ENCODE data around the gene TRAK1.

Gene TRAK1

DNA sequence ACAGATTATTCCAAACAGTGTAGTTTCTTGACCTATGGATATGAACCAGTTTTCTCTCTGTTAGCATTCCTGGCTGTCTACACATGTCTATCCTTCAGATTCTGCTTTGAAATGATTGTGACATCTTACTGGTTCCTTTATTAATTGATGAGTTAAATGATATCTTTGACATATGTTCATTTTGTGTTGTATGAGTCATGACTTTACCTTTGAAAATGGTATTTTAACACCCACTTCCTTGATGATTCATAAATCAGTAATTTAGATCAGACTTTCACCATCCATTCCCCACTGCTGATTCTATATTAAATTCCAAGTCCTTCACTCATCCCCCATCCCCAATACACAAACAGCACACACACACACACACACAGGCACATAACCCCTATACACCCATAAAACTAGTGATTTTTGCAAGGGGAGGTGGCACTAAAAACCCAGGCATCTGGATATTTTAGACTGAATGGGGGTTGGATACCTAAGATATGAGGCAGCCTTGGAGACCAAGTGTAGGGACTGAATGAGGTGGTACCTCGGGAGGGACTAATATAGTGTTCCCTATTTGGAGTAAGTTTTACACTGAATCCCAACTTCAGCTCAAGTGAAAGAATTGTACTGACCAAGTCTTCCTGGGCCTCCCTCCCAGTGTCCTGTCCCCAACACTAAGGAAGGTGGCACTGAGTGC lies 165.1 kb downstream of the TRAK1 start:
- DNase-seq, result peak; percentile 89

DNA sequence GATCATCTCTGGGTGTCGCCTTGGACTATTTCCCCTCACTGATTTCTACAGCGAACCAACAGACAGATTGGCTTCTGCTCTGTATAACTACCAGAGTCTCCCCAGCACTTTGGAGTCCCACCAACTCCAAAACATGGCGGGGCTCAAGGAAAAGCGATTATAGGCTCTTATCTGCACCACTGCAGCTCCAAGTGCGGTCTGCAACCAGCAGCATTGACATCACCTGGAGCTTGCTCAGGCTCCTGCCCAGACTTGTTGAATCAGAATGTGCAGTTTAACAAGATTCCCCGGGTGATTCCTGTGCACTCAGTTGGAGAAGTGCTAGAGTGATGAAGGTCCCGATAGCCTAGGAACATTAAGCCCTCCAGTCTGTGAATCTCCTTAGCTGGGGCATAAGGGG lies 165.8 kb downstream of the TRAK1 start:
- DNase-seq, result no peak

DNA sequence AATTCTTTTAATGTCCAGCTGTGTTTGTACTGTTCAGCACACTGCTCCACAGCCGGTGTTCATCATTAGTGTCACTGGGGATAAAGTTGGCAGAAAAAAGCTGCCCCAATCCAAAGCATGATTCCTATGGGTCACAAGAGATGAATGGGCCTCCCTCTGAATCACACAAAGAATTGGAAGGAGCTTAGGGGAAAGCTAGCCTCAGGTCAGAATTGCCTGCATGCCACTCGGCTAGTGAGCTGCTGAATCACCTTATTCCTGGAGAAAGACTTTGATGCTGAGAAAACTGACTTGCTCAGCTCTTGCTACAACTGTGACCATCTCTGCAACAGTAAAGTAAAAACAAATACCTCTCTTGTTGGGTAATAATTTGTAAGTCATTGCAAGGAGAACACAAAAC lies 171.4 kb downstream of the TRAK1 start:
- peak; percentile 88 for DNase-seq

DNA sequence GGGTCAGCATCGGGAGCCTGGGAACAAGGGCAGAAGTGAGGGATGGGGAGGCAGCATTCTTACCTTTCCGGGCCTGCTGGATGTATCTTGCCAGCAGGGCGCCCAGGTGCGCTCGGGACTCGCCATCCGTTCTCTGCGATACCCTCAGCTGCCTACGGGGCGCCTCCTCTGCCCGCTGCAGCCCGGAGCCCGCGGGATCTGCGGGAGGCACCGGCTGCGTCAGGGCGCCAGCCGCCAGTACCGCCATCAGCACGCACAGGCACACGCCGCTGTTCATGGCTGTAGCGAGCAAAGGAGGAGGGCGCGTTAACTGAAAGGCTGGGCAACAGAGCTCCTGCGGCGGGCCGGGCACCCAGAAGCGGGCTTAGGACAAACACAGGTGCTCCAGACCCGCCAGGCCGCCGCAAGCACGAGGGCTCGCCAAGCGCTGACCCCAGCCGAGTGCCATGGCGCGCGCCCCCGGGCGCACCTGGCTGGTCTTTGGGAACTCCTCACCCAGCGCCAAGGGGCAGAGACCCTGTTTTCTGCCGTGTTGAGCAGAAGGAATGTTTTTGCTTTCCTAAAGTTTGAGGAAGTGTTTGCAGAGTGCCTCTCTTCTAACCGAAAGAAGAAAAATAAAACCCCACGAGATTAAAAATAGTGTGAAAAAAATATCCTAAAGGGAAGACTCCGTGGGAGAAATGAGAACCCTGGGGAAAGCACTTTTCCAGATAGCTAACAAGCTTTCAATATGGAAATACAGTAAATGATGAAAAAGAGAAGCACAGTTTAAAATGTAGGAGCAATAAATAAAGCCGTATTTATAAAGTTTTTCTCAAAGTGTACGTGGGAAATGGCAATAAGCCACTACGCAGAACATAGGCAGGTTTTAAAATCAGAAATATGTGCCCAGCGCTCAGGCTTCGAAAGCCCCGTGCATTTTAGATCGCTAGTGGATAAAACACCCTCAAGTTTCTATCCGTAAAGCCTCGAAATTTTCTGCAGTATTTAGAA lies 172.5 kb downstream of the TRAK1 start:
- no peak for DNase-seq

DNA sequence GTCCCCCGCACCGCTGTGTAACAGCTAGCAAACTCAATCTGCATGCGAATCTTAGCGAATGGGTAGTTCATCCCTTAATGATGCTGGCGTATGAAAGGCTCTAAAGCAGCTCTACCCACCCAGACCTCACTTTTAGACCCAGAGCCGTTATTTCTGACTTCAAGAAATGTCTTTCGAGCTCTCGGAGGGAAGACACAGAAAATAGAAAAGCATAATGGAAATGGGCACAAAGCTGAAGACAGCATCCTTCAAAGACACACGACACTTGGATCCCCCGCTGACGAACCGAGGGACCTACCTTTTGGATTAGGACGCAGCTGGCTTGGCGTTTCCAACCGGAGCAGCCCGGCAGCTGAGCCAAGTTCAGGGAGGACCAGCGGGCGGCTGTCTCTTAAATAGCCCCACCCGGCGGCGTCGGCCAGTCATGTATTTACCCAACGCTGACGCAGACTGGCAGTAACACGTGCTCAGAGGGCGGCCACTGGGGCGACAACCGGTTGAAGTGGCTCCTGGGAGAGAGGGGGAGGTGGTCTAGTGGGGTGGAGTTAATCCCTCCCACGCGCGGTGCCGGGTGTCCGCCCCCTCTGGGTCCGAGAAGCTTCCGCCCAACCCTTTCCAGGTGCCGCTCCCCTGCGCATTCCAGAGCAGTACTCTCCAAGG lies 173.4 kb downstream of the TRAK1 start:
- no peak for DNase-seq

DNA sequence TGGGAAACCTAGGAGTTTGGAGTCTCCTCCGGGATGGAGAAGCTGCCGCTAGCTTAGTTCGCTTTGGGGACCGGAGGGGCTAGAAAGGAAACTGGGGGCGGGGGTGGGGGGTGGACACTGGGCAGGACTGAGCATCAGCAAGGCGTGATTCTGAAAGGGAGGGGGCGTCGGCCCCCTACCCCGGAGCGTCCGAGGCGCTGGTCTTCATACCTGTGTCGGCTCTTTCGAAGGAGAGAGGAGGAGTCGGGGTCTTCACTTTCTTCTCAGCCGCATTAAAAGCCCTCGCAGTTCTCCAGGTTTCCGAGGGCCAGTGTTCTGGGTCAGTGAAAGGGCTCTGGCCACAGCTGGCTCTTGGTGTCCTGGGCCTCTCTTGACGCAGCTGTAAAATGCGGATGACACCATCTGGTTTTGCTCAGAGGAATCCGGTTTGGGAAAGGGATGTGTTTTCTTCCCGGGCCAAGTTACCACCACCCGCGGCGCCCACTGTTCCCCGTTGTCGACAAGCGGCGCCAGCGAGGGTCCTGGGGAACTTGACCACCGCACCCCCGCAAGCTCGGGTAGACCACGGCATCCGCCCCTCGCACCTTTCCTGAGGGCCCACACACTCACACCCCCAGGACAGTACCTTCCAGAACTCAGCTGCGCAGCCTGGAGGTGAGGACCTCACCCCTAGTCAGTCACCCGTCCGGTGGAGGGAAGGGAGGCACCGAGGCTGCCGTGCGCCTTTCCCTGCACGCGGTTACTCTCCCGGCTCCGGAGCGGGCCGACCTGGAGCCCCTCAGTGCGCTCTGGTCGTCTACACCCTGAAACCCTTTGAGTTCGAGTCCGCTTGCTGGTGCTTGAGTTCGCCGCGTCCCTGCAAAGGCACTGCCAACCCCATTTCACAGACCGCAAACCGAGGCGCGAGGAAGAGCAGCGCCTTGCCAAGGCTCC lies 174.2 kb downstream of the TRAK1 start:
- DNase-seq, result peak; percentile 5

DNA sequence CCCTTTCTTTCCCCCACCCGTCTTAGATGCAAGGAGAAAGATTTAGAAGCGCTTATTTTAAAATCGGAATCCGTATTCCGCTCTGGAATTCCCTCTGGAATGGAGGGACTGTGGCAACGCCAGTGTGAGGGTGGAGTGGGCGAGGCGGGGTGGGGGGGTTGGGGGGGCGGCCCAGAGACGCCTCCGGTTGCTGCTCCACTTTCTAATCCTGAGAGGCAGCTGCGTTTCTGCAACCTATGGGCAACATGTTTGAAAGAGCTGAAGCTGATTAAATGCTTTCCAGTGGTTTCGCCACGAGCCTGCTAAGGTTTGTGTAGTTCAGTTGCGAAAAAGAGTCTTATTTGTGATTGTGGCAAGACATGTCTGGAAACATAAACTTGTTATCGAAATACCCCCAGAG lies 174.9 kb downstream of the TRAK1 start, which contains the start of gene CCK:
CCK (minus strand) TSS at position 101 of the 400 bp plus-strand sequence. CDS start 2,555 bp downstream, outside the sequence.
- no peak for DNase-seq

DNA sequence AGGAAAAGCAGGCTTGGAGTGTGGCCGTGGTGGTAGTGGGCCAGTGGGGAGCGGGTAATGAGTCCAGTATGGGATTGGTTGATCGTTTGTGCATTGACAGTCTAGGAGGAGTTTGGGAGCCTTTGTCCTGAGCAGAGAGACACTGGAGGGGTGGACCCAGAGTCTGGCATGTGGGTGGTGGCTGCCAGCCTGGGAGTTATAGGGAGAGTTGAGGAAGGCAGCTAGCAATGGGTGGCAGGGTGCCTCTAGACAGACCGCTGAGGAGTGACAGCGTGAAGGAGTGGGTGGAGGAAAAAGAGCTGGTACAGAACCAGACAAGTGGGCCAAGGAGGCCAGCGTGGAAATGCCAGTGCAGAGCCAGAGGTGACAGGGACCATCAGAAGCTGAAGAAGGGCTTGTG lies 176.7 kb downstream of the TRAK1 start:
- DNase-seq, result no peak

DNA sequence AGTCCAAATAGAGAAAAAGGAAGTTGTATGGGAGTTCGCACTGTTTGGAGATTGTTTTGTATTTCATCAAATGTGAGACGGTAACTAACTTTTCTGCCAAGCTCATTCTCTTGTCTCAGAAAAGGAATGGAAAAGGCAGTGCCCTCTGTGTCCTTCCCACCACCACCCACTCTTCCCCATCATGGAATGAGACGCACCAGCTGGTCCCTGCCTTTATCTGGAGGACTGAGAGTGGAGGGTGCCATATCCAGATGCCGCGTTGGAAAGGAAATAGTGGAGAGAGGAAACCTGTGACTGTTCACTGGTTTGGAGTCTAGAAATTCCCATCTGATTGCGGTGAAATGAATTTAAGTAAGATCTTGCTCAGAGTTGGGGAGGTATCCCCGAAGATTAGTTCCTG lies 178.5 kb downstream of the TRAK1 start:
- DNase-seq, result no peak

DNA sequence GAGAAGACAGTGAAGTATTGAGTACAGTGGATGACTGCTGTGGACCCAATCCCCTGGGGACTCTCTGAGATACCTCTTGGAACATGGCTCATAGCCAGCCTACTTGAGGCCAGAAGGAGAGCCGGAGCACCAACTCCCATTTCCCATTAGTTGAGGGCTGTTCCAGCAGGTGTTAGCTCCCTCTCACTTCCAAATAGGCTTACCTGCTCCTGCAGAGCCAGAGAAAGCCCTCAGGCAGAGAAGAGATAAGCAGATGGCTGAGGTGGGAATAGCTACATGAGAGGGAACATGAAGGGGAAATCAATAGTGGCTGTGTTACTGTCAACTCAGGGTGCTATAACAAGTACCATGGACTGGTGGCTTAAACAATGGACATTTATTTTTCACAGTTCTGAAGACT lies 179.4 kb downstream of the TRAK1 start:
- DNase-seq, result no peak

DNA sequence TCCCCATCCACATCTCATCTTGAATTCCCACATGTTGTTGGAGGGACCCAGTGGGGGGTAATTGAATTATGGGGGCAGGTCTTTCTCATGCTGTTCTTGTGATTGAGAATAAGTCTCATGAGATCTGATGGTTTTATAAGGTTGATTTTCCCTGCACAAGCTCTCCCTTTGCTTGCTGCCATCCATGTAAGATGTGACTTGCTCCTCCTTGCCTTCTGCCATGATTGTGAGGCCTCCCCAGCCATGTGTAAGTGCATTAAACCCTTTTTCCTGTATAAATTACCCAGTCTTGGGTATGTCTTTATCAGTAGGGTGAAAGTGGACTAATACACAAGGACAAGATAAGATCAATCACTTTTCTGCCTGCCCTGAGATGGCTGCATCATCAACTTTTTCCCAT lies 180.6 kb downstream of the TRAK1 start:
- DNase-seq, result no peak

DNA sequence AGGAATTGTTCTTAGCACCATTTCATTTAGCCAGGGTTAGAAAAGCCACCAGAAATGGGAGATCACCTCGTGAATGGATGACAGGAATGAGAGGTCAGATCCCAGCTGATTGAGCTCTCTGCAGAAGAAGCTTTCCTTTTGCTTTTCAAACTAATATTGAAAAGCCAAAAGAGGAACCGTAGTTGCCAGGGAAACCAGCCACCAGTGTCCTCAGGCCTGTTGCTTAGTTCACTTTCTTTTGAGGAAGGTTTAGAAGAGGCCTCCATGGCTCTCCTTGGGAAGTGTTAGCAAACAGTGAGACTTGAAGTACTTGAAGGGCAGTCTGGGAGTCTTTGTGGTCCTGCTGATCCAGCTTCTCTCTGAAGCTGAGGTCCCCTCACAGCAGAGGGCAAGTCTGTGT lies 182.2 kb downstream of the TRAK1 start:
- no peak for DNase-seq

DNA sequence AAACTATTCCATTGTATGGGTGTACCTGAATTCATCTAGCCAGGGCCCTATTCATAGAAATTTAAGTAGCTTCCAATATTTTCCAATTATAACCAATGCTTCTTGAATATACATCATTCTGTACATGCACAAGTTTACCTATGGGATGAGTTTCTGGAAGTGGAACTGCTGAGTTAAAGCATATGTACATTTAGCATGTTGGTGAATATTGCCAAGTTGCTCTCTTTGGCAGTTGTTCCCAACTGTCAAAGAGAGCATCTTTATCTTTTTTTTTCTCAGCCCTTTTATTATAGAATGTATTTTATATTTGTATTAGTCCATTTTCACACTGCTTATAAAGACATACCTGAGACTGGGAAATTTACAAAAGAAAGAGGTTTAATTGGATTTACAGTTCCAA lies 183.1 kb downstream of the TRAK1 start:
- no peak for DNase-seq

DNA sequence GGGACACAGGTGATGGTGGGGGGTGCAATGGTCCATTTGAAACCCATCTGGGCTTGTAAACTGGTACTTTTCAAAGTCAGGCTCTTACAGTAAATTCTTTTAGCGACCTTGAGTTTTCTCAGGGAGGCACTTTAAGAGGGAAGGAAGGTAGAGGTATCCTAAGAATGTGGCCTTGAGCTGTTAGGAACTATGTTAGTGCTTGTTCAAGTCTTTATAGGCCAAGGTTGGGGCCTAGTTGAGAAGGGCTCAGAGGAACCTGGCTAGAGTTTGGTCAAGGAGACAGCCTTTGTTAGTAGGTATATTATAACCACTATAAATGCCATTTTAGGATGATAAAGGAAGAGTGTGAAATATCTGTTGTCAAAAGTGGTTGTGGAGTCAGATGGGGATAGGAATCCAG lies 184.1 kb downstream of the TRAK1 start:
- DNase-seq, result no peak
